CD14-positive monocyte (primary cell): ENCODE measurements around the gene PRLR. TPM values are rescaled to one million over a fixed set of nuclear protein-coding genes. Genes with fewer than 3 reads are reported as not detected.

Source experiments
- DNase-seq, 3 donors: peaks; one replicate each; pipeline ENCODE4 v3.0.0-alpha.2; 2011 to 2022
- H2AFZ ChIP-seq: 2 replicates; pipeline ENCODE4 v1.6.0; 2012; ENCODE audit warnings: mild to moderate bottlenecking, low read depth, low read length, inconsistent platforms; ENCODE audit not compliant: insufficient read depth, poor library complexity, severe bottlenecking
- H3K27ac ChIP-seq, 2 donors: 1 replicate in 1 of 2; 2 replicates in 1 of 2; pipeline ENCODE4 v1.5.1; 2012 to 2013; ENCODE audit warnings: low read length in 2 of 2, control low read depth in 1 of 2, inconsistent platforms in 1 of 2, low read depth in 1 of 2, mild to moderate bottlenecking in 1 of 2
- H3K27me3 ChIP-seq, 2 donors: one replicate each; pipeline versions ENCODE4 v1.6.0 to v1.6.1; 2011 to 2013; ENCODE audit warnings: low read length in 2 of 2; ENCODE audit not compliant: control insufficient read depth in 2 of 2, insufficient read depth in 2 of 2
- H3K36me3 ChIP-seq, 2 donors: replicated peaks in 1 of 2; 1 replicate in 1 of 2; 2 replicates in 1 of 2; pipeline versions ENCODE4 v1.5.1 to v1.6.1; 2012 to 2013; ENCODE audit warnings: low read length in 2 of 2, control low read depth in 1 of 2, inconsistent platforms in 1 of 2, mild to moderate bottlenecking in 1 of 2; ENCODE audit not compliant: insufficient read depth in 2 of 2, control insufficient read depth in 1 of 2
- H3K4me1 ChIP-seq, 2 donors: 1 replicate in 1 of 2; 2 replicates in 1 of 2; pipeline versions ENCODE4 v1.5.1 to v1.6.1; 2012 to 2013; ENCODE audit warnings: low read length in 2 of 2, control low read depth in 1 of 2, inconsistent platforms in 1 of 2, mild to moderate bottlenecking in 1 of 2, moderate library complexity in 1 of 2; ENCODE audit not compliant: insufficient read depth in 2 of 2, control insufficient read depth in 1 of 2
- H3K4me2 ChIP-seq: replicated peaks from 2 replicates; pipeline ENCODE3; 2012; ENCODE audit warnings: low read length, moderate library complexity, mild to moderate bottlenecking; ENCODE audit not compliant: poor library complexity, severe bottlenecking; ENCODE audit errors: extremely low read depth
- H3K4me3 ChIP-seq, 3 experiments: fragments of 200-600 bp in 1 of 3; sonication (generic) in 1 of 3; replicated peaks in 1 of 3; 1 replicate in 2 of 3; 2 replicates in 1 of 3; pipeline ENCODE4 v1.5.1; 2011 to 2013; ENCODE audit warnings: low read length in 3 of 3, mild to moderate bottlenecking in 3 of 3, control low read depth in 2 of 3, low read depth in 2 of 3, inconsistent platforms in 1 of 3, moderate library complexity in 1 of 3
- H3K79me2 ChIP-seq: 2 replicates; pipeline ENCODE4 v1.6.0; 2012; ENCODE audit warnings: mild to moderate bottlenecking, control low read depth, inconsistent platforms, low read length, moderate library complexity; ENCODE audit not compliant: insufficient read depth
- H3K9ac ChIP-seq: 2 replicates; pipeline ENCODE4 v1.6.0; 2017; ENCODE audit warnings: low read length, mild to moderate bottlenecking; ENCODE audit not compliant: insufficient read depth, poor library complexity, severe bottlenecking
- H3K9me3 ChIP-seq, 2 donors: replicated peaks in 1 of 2; 1 replicate in 1 of 2; 2 replicates in 1 of 2; pipeline versions ENCODE4 v1.5.1 to v1.6.1; 2012 to 2013; ENCODE audit warnings: low read length in 2 of 2, control low read depth in 1 of 2; ENCODE audit not compliant: control insufficient read depth in 1 of 2, insufficient read depth in 1 of 2
- H4K20me1 ChIP-seq: 2 replicates; pipeline ENCODE4 v1.6.0; 2012; ENCODE audit warnings: mild to moderate bottlenecking, low read length, control low read depth, moderate library complexity; ENCODE audit not compliant: insufficient read depth
- H3K27ac Mint-ChIP-seq, 7 donors: one replicate each; pipeline ENCODE4 v1.8.0; 2020; ENCODE audit warnings: mild to moderate bottlenecking in 7 of 7, mixed read lengths in 7 of 7, moderate library complexity in 6 of 7, inconsistent platforms in 2 of 7
- H3K27me3 Mint-ChIP-seq, 3 donors: one replicate each; pipeline ENCODE4 v1.8.0; 2021 to 2022; ENCODE audit warnings: low read depth in 3 of 3, mild to moderate bottlenecking in 3 of 3, mixed read lengths in 3 of 3, moderate library complexity in 3 of 3, inconsistent platforms in 1 of 3
- H3K36me3 Mint-ChIP-seq, 2 donors: one replicate each; pipeline ENCODE4 v1.8.0; 2020; ENCODE audit warnings: mixed read lengths in 2 of 2, inconsistent platforms in 1 of 2, mild to moderate bottlenecking in 1 of 2
- H3K4me1 Mint-ChIP-seq: one replicate; pipeline ENCODE4 v1.8.0; 2020; ENCODE audit warnings: mild to moderate bottlenecking, mixed read lengths
- H3K4me3 Mint-ChIP-seq, 2 donors: one replicate each; pipeline ENCODE4 v1.8.0; 2020; ENCODE audit warnings: mild to moderate bottlenecking in 2 of 2, mixed read lengths in 2 of 2, moderate library complexity in 1 of 2
- H3K9me3 Mint-ChIP-seq, 7 donors: one replicate each; pipeline ENCODE4 v1.8.0; 2020 to 2022; ENCODE audit warnings: mixed read lengths in 7 of 7, mild to moderate bottlenecking in 6 of 7, moderate library complexity in 6 of 7, inconsistent platforms in 2 of 7
- CTCF ChIP-seq: fragments of 200-600 bp; IDR thresholded peaks from one replicate; pipeline ENCODE4 v1.8.0; 2022; ENCODE audit warnings: antibody characterized with exemption, mild to moderate bottlenecking
- WGBS: methylation state at CpG from one replicate; pipeline ENCODE4 v1.1.5; 2013; ENCODE audit warnings: missing lambda C conversion rate; ENCODE audit not compliant: insufficient coverage; 5-methylcytosine and 5-hydroxymethylcytosine counted together
- intact Hi-C, 2 donors: fragments of 100-400 bp; cut with micrococcal nuclease; formaldehyde crosslinking; loops; one replicate each; pipeline versions ENCODE4 v1.15.0 to v1.15.1; 2023
- polyA plus RNA-seq, 3 donors: library from polyadenylated mRNA; depleted of rRNA in 1 of 3; unstranded in 2 of 3; stranded (reverse) in 1 of 3; fragments of 300-500 nt in 2 of 3; fragments of >200 nt in 1 of 3; fragmentation: Illumina TruSeq in 2 of 3; gene quantifications; 1 replicate in 2 of 3; 2 replicates in 1 of 3; pipeline ENCODE4 v1.2.3, GENCODE V29; 2012 to 2021

The PRLR gene
- polyA plus RNA-seq, 3 donors = 0.12 to 1.7 (median 0.88) TPM

- H2AFZ ChIP-seq = no peak overlapping the region
- no peaks in the 10 kb centered on the region for H3K36me3 ChIP-seq
- H3K79me2 ChIP-seq = peaks cover 56% of the 10 kb centered on the region
- H3K4me3 ChIP-seq = no peak overlapping the region
- no peak overlapping the region for H3K4me2 ChIP-seq
- Mint-ChIP-seq H3K27me3 (peaks cover 0 to 5% (median 3%) of the 10 kb centered on the region in 3 donors), H3K9me3 (no peaks in the 10 kb centered on the region), H3K4me1 (peaks cover 35% of the 10 kb centered on the region), H3K27ac (no peak overlapping the region), H3K4me3 (no peak overlapping the region), H3K36me3 (peaks cover 8 to 29% of the 10 kb centered on the region in 2 donors)
- WGBS = 100% methylated on average over 1 of the region's 4 CpGs
- H3K27ac ChIP-seq = no peak overlapping the region
- no peak for TF ChIP-seq CTCF
- no peak for DNase-seq
- H3K4me1 ChIP-seq = peaks cover 21 to 23% of the 10 kb centered on the region in 2 donors
- no peaks in the 10 kb centered on the region for H3K27me3 ChIP-seq
- no peaks in the 10 kb centered on the region for H3K9me3 ChIP-seq
- no peaks in the 10 kb centered on the region for H4K20me1 ChIP-seq
- no peak overlapping the region for H3K9ac ChIP-seq
- intact Hi-C loops = no loop called here
Measured at GRCh38 chr5:35198686-35199085, 31.6 kb downstream of the PRLR start.

GRCh38 chr5:35198075-35198474 is 32.2 kb downstream of the PRLR start:
- 73% methylated on average over 5 of the region's 5 CpGs for WGBS
- H3K79me2 ChIP-seq = peaks cover 56% of the 10 kb centered on the region
- no peak for DNase-seq
- no peak overlapping the region for H3K4me2 ChIP-seq
- Mint-ChIP-seq H3K27me3 (peaks cover 0 to 5% (median 3%) of the 10 kb centered on the region in 3 donors), H3K4me1 (peaks cover 40% of the 10 kb centered on the region), H3K4me3 (no peak overlapping the region), H3K9me3 (no peaks in the 10 kb centered on the region), H3K27ac (peak overlapping the region in 2 of 7 donors; percentile 9 to 12), H3K36me3 (peaks cover 5 to 29% of the 10 kb centered on the region in 2 donors)
- H4K20me1 ChIP-seq = no peaks in the 10 kb centered on the region
- peaks cover 27% of the 10 kb centered on the region in 2 donors for H3K4me1 ChIP-seq
- H3K9me3 ChIP-seq = no peaks in the 10 kb centered on the region
- no peak for TF ChIP-seq CTCF
- H3K36me3 ChIP-seq = peaks cover 0 to 2% of the 10 kb centered on the region in 2 donors
- no peak overlapping the region for H3K4me3 ChIP-seq
- no peaks in the 10 kb centered on the region for H3K27me3 ChIP-seq
- intact Hi-C loops = no loop called here
- H2AFZ ChIP-seq = no peak overlapping the region
- H3K27ac ChIP-seq = no peak overlapping the region
- no peak overlapping the region for H3K9ac ChIP-seq
